Hematopoietic multipotent progenitor cell treated with erythropoietin and hydrocortisone succinate and interleukin-3 and kit ligand, for 6 days (in vitro differentiated cells): Measurements from ENCODE around the gene CTBP1.
"Not testable (repeated sequence)": the region's sequence is repeated elsewhere in the genome, so short reads cannot be mapped to it uniquely, and the experiment has no call there.

Source experiments
- DNase-seq: peaks from one replicate; pipeline ENCODE4 v3.0.0-alpha.2; 2015

The CTBP1 gene

DNA sequence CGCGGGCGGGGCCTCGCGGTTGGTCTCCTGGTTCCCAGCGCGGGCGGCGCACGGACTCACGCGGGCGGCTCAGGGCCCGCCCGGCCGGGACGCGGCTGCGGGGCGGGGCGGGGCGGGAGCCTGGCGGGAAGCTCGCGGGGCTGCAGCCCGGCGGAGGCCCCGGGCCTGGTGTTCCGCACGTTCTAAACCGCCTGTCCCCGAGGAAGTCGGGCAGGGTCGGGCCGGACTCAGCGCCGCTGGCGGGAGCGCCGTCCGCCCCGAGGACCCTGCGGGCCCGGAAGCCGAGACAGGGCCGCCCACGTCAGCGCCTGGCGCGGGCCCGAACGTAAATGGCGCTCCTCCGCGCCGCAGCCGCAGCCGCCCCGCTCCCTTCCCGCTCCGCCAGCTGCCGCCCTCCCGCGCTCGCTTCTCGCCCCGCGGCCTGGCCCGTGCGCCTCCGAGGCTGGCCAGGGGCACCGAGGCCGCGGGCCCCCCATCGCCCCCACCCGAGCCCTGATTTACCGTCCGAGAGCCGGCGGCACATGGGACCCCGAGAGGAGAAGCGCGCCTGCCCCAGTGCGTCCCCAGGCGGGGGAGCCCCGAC, 309 bp upstream of the CTBP1 start:
- peak; percentile 90 for DNase-seq

GRCh38 chr4:1247864-1248244, 1.1 kb downstream of the CTBP1 start:
- DNase-seq, result no peak

- DNase-seq, result peak; percentile 51
Observed at GRCh38 chr4:1246901-1247863, 1.7 kb downstream of the CTBP1 start.

GRCh38 chr4:1246111-1246881, 2.6 kb downstream of the CTBP1 start:
- no peak for DNase-seq

DNA sequence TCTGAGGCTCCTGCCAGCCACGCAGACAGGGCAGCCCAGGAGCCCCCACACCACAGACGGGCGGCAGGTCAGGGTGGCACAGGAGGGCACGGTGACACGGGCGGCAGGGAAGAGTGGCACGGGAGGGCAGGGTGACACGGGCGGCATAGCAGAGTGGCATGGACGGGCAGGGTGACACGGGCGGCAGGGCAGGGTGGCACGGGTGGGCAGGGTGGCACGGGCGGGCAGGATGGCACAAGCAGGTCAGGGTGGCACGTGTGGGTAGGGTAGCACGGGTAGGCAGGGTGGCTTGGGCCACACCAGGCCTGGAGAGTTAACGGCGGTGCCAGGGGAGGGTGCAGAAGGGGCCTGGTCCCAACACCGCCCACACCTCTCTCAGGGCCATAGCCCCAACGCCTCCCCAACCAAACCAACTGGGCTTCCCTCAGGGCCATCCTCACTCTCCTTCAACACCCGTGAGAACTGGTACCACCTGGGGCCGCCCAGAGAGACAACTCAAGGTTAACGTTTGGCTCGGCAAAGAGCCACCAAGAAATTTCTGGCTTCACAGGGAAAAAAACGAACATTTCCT, 3.4 kb downstream of the CTBP1 start:
- no peak for DNase-seq

GRCh38 chr4:1244978-1245471, 3.9 kb downstream of the CTBP1 start:
- no peak for DNase-seq

- DNase-seq, result no peak
Observed at GRCh38 chr4:1244081-1244977, 4.6 kb downstream of the CTBP1 start.

- no peak for DNase-seq
Observed at GRCh38 chr4:1243451-1244080, 5.4 kb downstream of the CTBP1 start.

- no peak for DNase-seq
Observed at GRCh38 chr4:1242506-1243450, 6.2 kb downstream of the CTBP1 start.

DNA sequence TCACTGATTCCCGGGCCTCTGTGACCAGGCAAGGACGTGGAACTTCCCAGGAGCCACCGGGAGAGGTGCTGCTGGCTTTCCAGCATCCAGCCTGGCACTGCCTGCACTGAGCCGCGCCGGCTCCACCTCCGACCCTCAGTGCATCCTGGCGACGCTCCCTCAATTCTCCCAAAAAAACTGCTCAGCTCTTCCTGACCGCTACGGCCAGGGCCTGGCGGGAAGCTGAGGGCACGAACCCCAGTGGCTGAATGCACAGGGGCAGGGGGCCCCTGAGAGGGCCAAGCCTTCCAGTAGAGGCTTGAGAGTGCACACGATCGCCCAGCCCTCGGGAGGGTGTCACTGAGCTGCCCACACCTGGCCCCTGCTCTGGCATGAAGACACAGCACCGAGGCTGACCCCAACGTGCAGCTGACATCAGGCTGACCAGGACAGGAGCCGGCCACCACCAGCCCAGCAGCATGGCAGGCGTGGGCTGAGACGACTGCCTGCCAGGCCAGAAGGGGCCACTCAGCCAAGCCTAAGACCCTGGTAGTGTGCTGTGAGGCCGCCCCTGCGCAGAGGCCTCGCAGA, 6.9 kb downstream of the CTBP1 start:
- DNase-seq, result no peak

GRCh38 chr4:1241466-1241935, 7.4 kb downstream of the CTBP1 start:
- DNase-seq, result no peak

- DNase-seq, result no peak
Observed at GRCh38 chr4:1240721-1241465, 8.0 kb downstream of the CTBP1 start.

DNA sequence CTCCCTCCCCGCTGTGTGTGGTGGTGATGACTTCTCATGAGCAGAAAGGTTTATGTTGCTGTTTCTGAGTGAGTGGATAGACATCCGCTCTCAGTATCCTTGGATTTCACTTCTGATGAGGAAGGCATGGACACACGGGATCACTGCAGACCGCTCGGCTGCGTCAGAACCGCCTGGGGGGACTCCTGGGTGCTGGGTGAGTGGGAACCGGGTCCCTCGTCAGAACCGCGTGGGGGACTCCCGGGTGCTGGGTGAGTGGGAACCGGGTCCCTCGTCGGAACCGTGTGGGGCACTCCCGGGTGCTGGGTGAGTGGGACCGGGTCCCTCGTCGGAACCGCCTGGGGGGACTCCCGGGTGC, 9.0 kb downstream of the CTBP1 start:
- DNase-seq, result no peak

- DNase-seq, result no peak
Observed at GRCh38 chr4:1239141-1239949, 9.6 kb downstream of the CTBP1 start.

GRCh38 chr4:1238676-1239000, 10.3 kb downstream of the CTBP1 start:
- DNase-seq, result no peak

DNA sequence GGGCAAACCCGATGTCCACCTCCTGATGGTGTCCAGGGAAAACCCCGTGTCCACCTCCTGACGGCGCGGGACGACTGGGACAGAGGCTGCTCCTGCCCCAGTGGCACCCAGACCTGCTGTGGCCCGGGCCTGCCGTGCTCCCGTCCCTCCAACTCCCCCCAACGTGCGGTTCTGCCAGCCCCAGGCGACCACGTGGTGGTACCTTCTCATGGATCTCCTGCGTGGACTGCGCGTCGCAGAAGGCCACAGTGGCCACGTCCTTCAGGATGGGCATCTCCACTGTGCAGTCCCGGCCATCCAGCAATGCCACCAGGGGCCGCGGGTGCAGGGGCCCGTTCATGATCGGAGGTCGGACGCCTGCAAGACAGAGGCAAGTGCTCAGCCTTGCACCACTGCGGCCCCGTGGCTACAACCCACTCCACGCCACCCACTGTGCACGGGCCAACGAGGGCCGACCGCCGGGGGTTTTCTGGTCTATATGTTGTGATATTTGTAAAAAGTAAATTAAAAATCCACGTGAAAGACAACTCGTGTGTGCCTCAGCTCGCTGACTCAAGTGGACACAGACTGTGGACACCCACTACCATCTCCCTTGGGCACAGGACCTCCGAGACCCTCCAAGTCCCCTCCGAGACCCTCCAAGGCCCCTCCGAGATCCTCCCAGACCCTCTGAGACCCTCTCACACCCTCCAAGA, 10.8 kb downstream of the CTBP1 start:
- DNase-seq, result no peak

DNA sequence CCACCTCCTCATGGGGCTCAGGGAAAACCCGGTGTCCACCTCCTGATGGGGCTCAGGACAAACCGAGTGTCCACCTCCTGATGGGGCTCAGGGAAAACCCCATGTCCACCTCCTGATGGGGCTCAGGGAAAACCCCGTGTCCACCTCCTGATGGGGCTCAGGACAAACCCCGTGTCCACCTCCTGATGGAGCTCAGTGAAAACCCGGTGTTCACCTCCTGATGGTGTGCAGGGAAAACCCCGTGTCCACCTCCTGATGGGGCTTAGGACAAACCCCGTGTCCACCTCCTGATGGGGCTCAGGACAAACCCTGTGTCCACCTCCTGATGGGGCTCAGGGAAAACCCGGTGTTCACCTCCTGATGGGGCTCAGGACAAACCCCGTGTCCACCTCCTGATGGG, 11.7 kb downstream of the CTBP1 start:
- not testable (repeated sequence) for DNase-seq

- not testable (repeated sequence) for DNase-seq
Observed at GRCh38 chr4:1236836-1237235, 12.1 kb downstream of the CTBP1 start.
